Measurements from ENCODE around the gene OS9.

DNA sequence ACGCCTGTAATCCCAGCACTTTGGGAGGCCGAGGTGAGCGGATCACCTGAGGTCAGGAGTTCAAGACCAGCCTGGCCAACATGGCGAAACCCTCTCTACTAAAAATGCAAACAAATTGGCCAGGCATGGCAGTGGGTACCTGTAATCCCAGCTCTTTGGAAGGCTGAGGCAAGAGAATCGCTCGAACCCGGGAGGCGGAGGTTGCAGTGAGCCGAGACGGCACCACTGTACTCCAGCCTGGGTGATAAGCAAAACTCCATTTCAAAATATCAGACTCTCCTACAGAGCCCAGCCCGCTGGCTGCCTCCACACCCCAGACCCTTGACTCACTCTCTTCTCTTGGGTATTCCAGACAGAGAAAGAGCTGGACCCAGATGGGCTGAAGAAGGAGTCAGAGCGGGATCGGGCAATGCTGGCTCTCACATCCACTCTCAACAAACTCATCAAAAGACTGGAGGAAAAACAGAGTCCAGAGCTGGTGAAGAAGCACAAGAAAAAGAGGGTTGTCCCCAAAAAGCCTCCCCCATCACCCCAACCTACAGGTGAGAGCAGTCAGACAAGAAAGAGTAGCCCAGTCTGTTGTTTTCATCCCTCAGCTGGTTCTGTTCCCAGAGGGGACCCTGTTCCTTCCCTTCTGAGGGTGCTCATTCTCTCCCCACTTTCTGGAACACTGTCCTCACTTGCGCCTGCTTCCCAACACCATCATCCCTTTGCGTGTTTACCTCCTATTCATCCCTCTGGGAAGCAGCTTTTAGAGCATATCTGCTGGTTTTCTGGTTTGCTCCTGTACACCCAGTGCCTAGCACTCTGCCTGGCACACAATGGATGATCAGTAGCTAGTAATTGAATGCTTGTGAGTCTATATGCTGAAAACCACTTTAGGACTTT is 25.0 kb downstream of the OS9 start:
- no peak for TF ChIP-seq FOXP2 (optimal IDR thresholded peaks at IDR 0.05; ENCODE audit: control extremely low read depth, extremely low read length, insufficient read depth)
- TF ChIP-seq POLR2AphosphoS5 (IDR thresholded peaks at IDR 0.05; ENCODE audit: borderline replicate concordance, low read depth, low read length): no peak
- no peak for TF ChIP-seq EZH2 (IDR thresholded peaks at IDR 0.05)
